NCI-H1092 (cell line): Measurements from ENCODE around the gene ZNF81.
"Not testable (repeated sequence)": the region's sequence is repeated elsewhere in the genome, so short reads cannot be mapped to it uniquely, and the experiment has no call there.

Experiments used
- DNase-seq: peaks from one replicate; lab custom pipeline; 2025; lab: John Stamatoyannopoulos, UW

Gene ZNF81

DNA sequence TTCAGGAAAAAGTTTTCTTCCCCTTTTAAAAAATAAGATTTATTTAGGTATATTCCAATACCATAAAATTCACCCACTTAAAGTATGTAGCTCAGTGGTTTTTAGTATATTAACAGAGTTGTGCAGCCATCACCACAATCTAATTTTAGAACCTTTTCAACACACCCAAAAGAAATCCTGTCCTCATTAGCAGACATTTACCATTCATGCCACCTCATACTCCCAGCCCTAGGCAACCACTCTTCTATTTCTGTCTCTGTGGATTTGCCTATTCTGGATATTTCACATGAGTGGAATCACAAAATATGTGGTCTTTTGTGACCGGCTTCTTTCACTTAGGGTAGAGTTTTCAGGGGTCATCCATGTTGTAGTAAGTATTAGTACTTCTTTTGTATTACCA lies 7.4 kb downstream of the ZNF81 start:
- no peak for DNase-seq

GRCh38 chrX:47846040-47846439 lies 9.3 kb downstream of the ZNF81 start:
- no peak for DNase-seq

DNA sequence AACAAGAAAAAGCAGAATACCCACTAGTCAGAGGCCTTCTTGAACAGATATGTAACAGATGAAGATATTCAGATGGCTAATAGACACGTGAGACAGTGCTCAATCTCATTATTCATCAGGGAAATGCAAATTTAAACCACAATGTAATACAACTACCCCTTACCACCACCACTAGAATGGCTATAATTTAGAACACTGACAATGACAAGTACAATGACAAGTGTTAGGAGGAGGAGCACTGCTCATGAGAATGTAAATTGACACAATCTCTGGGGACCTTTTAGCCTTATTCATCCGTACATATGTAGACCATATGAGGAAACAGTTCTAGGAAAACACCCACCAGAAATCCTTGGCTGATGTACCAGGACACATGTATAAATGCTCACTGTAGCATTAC lies 13.1 kb downstream of the ZNF81 start:
- no peak for DNase-seq

DNA sequence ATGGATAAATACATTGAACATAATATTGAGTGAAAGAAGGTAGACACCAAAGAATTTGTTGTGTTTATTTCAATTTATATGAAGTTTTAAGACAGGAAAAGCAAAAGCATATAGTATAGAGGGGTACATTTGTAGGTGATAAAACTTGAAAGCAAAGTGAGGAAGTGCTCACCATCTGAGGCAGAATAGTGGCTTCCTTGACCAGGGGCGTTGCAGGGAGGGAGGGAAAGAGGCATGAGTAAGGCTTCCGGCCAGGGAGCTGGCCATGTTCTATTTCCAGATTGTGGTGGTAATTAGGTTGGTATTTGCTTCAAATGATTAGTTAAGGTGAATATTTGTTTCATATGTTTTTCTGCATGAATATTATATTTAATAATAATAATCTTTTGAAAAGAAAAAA lies 13.7 kb downstream of the ZNF81 start:
- not testable (repeated sequence) for DNase-seq

GRCh38 chrX:47850901-47851300 lies 14.2 kb downstream of the ZNF81 start:
- DNase-seq = no peak

DNA sequence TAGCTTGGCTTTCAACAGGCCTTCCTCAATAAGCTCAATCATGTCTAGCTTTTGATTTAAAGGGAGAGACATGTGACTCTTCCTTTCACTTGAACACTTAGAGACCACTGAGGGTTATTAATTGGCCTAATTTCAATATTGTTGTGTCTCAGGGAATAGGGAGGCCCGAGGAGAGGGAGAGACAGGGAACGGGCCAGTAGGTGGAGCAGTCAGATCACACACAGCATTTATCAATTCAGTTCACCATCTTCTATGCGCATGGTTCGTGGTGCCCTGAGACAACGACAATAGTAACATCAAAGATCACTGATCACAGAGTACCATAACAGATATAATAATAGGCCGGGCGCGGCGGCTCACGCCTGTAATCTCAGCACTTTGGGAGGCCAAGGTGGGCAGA lies 17.8 kb downstream of the ZNF81 start:
- no peak for DNase-seq

DNA sequence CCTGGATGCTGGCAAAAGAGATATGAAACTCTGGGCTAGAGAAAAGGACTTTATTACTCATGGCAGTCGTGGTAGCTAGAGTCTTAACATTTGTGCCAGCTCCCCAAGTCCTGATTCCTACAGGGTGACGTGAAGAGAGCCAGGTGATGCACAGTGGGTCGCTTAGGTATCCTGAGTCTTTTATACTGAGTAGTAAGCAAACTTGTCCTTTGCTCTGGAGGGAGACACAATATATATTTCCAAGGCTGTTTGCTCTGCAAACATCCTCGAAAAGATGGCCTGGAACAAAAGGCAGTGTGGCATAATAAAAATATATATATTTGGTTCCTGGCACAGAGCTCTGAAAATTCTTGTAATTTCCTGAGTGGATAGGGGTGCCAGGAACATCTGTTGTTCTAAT lies 23.0 kb downstream of the ZNF81 start:
- no peak for DNase-seq

DNA sequence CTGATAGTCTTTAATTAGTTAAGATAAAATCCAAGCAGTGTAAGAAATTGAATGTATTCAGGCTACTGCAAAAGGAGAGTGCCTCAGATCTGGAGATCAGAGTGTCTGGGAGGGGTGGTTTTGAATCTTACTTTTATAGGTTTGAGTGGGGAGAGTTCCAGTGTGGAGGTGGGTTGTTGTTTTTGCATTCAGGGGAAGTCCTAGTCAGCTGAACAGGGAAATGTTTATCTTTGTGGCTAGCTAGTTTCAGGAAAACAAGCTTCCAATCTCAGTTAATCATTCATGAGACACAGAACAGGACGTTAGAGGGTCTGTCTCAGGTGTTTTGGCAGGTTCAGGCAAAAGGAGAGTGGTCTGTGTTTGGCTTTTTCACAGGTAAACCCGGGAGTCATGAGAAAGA lies 26.0 kb downstream of the ZNF81 start:
- no peak for DNase-seq

GRCh38 chrX:47863187-47863586 lies 26.5 kb downstream of the ZNF81 start:
- no peak for DNase-seq

GRCh38 chrX:47864300-47864699 lies 27.6 kb downstream of the ZNF81 start:
- no peak for DNase-seq

DNA sequence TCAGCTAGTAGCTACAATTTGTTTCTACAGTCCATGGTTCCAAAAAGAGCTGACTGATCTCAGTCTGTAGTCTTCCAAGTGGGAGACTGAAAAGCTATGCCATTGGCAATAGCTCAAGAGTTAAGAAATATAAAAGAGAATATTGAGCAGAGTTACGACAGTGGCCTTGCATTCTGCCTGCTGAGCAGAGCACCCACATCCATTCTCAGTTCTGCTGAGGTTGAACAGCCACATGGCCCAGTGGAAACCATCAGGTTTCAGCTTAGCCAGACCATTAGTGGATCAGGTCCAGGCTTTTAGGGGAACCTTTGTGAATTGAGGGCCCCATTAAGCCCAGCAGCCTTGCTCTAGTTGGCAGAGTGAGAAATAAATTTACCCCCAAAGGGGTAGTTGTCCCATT lies 28.1 kb downstream of the ZNF81 start:
- DNase-seq = no peak

- DNase-seq = no peak
Observed at GRCh38 chrX:47873123-47873522, 36.4 kb downstream of the ZNF81 start.

GRCh38 chrX:47877327-47877726 lies 40.6 kb downstream of the ZNF81 start:
- DNase-seq = no peak

DNA sequence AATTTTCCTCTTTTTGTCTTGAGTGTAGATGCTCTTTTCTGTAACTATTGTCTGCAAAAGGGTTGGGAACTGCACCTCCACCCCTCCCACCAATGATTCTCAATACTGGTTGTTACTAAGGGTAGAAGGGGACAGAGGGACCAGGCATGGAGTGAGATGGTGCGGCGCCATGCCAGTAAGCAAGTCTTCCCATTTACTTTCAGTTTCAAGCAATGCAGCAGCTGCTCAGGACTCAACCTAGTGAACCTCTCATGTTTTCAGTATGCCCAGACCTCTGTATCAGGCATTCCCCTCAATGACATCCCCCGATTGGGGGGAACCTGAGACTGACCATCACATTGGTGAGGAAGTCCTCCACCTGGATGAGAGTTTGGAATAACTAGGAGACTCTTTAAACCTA lies 41.5 kb downstream of the ZNF81 start:
- DNase-seq = no peak

DNA sequence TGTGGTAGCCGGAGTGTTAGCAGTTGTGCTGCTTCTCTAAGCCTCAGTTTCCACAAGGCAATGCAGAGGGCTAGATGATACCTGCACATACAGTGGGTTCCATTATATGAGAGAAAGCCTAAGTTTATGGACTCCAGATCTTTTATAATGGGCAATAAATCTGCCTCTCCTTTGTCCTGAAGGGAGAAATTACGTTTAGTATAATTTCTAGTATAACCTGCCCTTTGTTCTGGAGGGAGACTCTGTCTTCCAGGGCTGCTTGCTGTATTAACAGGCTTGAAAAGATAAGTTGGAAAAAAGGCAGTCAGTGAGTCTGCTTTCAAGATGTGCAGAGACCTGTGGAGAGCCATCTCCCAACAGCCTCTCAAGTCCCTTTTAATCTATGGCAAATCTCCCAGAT lies 42.8 kb downstream of the ZNF81 start:
- no peak for DNase-seq

- DNase-seq = no peak
Observed at GRCh38 chrX:47880927-47881326, 44.2 kb downstream of the ZNF81 start.

GRCh38 chrX:47885501-47885900 lies 48.8 kb downstream of the ZNF81 start:
- no peak for DNase-seq

- DNase-seq = no peak
Observed at GRCh38 chrX:47898024-47898423, 61.3 kb downstream of the ZNF81 start.

DNA sequence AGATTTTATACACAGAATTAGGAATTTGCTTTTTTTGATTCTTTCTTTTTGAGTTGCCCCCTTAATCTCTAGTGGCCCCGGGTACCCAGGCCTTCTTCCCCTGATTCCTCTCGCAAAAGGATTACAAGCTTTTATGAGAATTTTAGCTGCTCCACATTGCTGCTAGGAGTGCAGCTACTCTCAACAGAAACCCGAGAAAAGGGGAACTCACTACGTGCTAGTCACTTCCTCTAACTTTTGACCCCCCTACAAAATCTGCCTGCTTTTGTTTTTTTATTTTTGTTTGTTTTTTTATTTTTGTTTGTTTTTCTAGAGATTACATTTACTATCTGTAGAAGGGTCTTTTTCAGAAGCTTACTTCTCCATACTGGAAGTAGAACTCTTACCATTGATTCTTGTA lies 64.1 kb downstream of the ZNF81 start:
- no peak for DNase-seq

GRCh38 chrX:47902161-47902560 lies 65.5 kb downstream of the ZNF81 start:
- DNase-seq = no peak

DNA sequence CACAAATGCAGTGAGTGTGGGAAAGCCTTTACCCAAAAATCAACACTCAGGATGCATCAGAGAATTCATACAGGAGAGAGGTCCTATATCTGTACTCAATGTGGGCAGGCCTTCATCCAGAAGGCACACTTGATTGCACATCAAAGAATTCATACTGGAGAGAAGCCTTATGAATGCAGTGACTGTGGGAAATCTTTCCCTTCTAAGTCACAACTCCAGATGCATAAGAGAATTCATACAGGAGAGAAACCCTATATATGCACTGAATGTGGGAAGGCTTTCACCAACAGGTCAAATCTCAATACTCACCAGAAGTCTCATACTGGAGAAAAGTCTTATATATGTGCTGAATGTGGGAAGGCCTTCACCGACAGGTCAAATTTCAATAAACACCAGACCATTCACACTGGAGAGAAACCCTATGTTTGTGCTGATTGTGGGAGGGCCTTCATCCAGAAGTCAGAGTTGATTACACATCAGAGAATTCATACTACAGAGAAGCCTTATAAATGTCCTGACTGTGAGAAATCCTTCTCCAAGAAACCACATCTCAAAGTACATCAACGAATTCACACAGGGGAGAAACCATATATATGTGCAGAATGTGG lies 79.3 kb downstream of the ZNF81 start:
- DNase-seq = no peak

DNA sequence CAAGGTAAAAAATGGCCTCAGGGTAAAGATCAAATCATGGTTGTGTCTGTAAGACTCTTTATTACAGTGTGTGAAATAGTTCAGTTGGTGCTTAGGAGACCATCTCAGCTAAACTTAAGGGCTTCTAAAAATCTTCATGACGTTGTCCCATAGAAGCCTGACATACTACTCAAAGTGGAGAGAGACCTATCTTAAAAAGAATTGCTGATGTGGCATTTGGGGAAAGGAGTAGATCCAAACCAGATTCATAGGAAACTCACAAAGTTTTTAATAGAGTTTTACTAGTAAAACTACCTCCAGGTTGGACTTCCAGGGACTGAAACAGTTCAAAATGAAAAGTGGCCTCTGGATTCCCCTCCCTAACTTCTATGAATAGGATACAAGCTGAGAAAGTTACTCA lies 81.6 kb downstream of the ZNF81 start:
- no peak for DNase-seq

DNA sequence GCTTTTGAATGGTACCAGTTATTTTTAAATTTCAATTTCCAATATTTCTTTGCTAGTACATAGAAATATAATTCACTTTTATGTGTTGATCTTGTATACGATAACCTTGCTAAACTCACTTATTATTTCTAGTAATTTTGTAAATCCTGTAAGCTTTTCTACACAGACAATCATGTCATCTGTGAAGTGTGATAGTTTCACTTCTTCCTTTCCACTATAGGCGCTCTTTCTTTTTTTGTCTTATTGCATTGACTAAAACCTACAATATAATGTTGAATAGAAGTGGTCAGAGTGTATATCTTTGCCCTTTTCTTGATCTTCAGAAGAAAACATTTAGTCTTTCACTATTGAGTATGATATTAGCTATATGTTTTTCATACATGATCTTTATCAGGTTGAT lies 90.5 kb downstream of the ZNF81 start:
- DNase-seq = no peak

- not testable (repeated sequence) for DNase-seq
Observed at GRCh38 chrX:47931970-47932369, 95.3 kb downstream of the ZNF81 start.

DNA sequence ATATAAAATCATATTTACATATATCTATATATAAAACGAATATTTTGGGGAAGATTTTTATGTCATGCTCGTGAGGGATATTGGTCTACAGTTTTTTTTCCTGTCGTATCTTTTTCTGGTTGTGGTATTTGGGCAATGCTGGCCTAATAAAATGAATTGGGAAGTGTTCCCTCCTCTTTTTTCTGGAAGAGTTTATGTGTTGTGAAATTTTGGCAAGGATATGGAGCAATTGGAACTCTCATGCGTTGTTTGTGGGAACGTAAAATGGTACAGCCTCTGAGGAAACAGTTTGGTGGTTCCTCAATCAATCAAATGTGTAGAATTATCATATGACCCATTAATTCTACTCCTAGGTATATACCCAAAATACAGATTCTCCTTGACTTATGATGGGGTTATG lies 97.2 kb downstream of the ZNF81 start:
- DNase-seq = no peak
